Ishikawa (cell line): ENCODE data around the gene ATOX1.

Source experiments
- CEBPB ChIP-seq: IDR thresholded peaks from 2 replicates; pipeline ENCODE4 v1.6.1; 2012
- CREB1 ChIP-seq: IDR thresholded peaks from 2 replicates; pipeline ENCODE4 v1.6.1; 2012; ENCODE audit warnings: low read depth
- EP300 ChIP-seq: IDR thresholded peaks from 2 replicates; pipeline ENCODE4 v1.6.1; 2012; ENCODE audit warnings: borderline replicate concordance
- NFIC ChIP-seq: IDR thresholded peaks from 2 replicates; pipeline ENCODE4 v1.6.1; 2012
- RAD21 ChIP-seq: IDR thresholded peaks from 2 replicates; pipeline ENCODE4 v1.6.1; 2012; ENCODE audit warnings: low read depth
- TAF1 ChIP-seq: IDR thresholded peaks from 2 replicates; pipeline ENCODE4 v1.6.1; 2012; ENCODE audit warnings: low read depth, mild to moderate bottlenecking
- YY1 ChIP-seq: IDR thresholded peaks from 2 replicates; pipeline ENCODE4 v1.6.1; 2012; ENCODE audit warnings: low read depth

- TF ChIP-seq RAD21, result no peak
- 0 out of 2 replicates have a peak, but pooled peaks have one; percentile 38 for TF ChIP-seq YY1
- TF ChIP-seq TAF1, result no peak
- TF ChIP-seq EP300, result no peak
- TF ChIP-seq NFIC, result no peak
- no peak for TF ChIP-seq CREB1
- TF ChIP-seq CEBPB, result no peak
Observed at GRCh38 chr5:151709109-151709735, 49.2 kb downstream of the ATOX1 start.
